Mesodermal cell (in vitro differentiated cells): Measurements from ENCODE around the gene BEX3.
A peak's percentile ranks its signal among the peaks of the same experiment; 100 is the strongest.
"Not testable (repeated sequence)": the region's sequence is repeated elsewhere in the genome, so short reads cannot be mapped to it uniquely, and the experiment has no call there.

Experiments used
- H3K27ac ChIP-seq: 2 replicates; pipeline ENCODE4 v1.7.0; 2013; ENCODE audit warnings: mild to moderate bottlenecking, low read depth, low read length, moderate library complexity; ENCODE audit not compliant: severe bottlenecking
- H3K36me3 ChIP-seq: 2 replicates; pipeline ENCODE4 v1.7.1; 2013; ENCODE audit warnings: mild to moderate bottlenecking, low read length, moderate library complexity; ENCODE audit not compliant: control insufficient read depth, insufficient read depth
- H3K4me1 ChIP-seq: one replicate; pipeline ENCODE4 v1.7.1; 2013; ENCODE audit warnings: mild to moderate bottlenecking, low read length; ENCODE audit not compliant: insufficient read depth, control insufficient read depth, poor library complexity, severe bottlenecking
- H3K4me3 ChIP-seq: 2 replicates; pipeline ENCODE4 v1.7.0; 2013; ENCODE audit warnings: low read length, control low read depth, mild to moderate bottlenecking; ENCODE audit not compliant: insufficient read depth, poor library complexity, severe bottlenecking; ENCODE audit errors: extremely low read depth
- H3K9me3 ChIP-seq: 2 replicates; pipeline ENCODE4 v1.7.1; 2013; ENCODE audit warnings: mild to moderate bottlenecking, low read length, moderate library complexity; ENCODE audit not compliant: control insufficient read depth
- WGBS, 2 experiments: methylation state at CpG; one replicate each; pipeline ENCODE4 v1.1.5; 2013; ENCODE audit warnings: missing lambda C conversion rate in 2 of 2; ENCODE audit not compliant: insufficient coverage in 2 of 2; 5-methylcytosine and 5-hydroxymethylcytosine counted together

Gene BEX3

GRCh38 chrX:103382877-103383276 is 6.5 kb downstream of the BEX3 start:
- H3K27ac ChIP-seq, result no peak overlapping the region
- peaks cover 4% of the 10 kb centered on the region for H3K4me1 ChIP-seq
- WGBS, 2 experiments, result 100% methylated on average over 1 of the region's 1 CpG; no CpG with 5 or more reads in 1 of the 2 experiments
- peaks cover 13% of the 10 kb centered on the region for H3K36me3 ChIP-seq
- no peaks in the 10 kb centered on the region for H3K9me3 ChIP-seq
- no peak overlapping the region for H3K4me3 ChIP-seq

GRCh38 chrX:103384672-103385071 is 8.3 kb downstream of the BEX3 start:
- peaks cover 4% of the 10 kb centered on the region for H3K4me1 ChIP-seq
- H3K4me3 ChIP-seq, result no peak overlapping the region
- peak overlapping the region; percentile 10 for H3K27ac ChIP-seq
- peaks cover 3% of the 10 kb centered on the region for H3K36me3 ChIP-seq
- H3K9me3 ChIP-seq, result no peaks in the 10 kb centered on the region
- WGBS, 2 experiments, result 89 to 92% methylated on average over 2 of the region's 2 CpGs

- H3K36me3 ChIP-seq, H3K27ac ChIP-seq, H3K4me3 ChIP-seq, H3K4me1 ChIP-seq, H3K9me3 ChIP-seq: not testable (repeated sequence)
- whole genome bisulfite sequencing, 2 experiments, result no CpG with 5 or more reads among the region's 5 CpGs
These were observed 9.0 kb downstream of the BEX3 start for GRCh38 chrX:103385283-103385830.

- no peaks in the 10 kb centered on the region for H3K36me3 ChIP-seq
- H3K9me3 ChIP-seq, result no peaks in the 10 kb centered on the region
- H3K27ac ChIP-seq, result no peak overlapping the region
- WGBS, 2 experiments, result no CpG with 5 or more reads among the region's 2 CpGs
- H3K4me1 ChIP-seq, result peaks cover 4% of the 10 kb centered on the region
- H3K4me3 ChIP-seq, result no peak overlapping the region
These were observed 10.0 kb downstream of the BEX3 start for GRCh38 chrX:103386332-103386731.

- H3K4me3 ChIP-seq, result no peak overlapping the region
These were observed 17.1 kb downstream of the BEX3 start for GRCh38 chrX:103393487-103393886.

GRCh38 chrX:103396186-103396585 is 19.8 kb downstream of the BEX3 start:
- no peaks in the 10 kb centered on the region for H3K36me3 ChIP-seq
- H3K4me3 ChIP-seq, result no peak overlapping the region
- peak overlapping the region; percentile 5 for H3K27ac ChIP-seq
- H3K4me1 ChIP-seq, result peaks cover 12% of the 10 kb centered on the region
- no CpG with 5 or more reads among the region's 5 CpGs for WGBS, 2 experiments
- no peaks in the 10 kb centered on the region for H3K9me3 ChIP-seq

More at GRCh38 chrX:103393487-103393886, 17.1 kb downstream of the BEX3 start:
- no peaks in the 10 kb centered on the region for H3K9me3 ChIP-seq
- no peaks in the 10 kb centered on the region for H3K36me3 ChIP-seq
- H3K4me1 ChIP-seq, result peaks cover 6% of the 10 kb centered on the region
- H3K27ac ChIP-seq, result no peak overlapping the region
- 83% methylated on average over 1 of the region's 3 CpGs; no CpG with 5 or more reads in 1 of the 2 experiments for WGBS, 2 experiments

GRCh38 chrX:103396660-103397059 is 20.3 kb downstream of the BEX3 start:
- no CpG with 5 or more reads among the region's 2 CpGs for WGBS, 2 experiments
- Histone ChIP-seq H3K9me3 (no peaks in the 10 kb centered on the region), H3K4me3 (no peak overlapping the region), H3K4me1 (peaks cover 12% of the 10 kb centered on the region), H3K27ac (peak overlapping the region; percentile 29), H3K36me3 (no peaks in the 10 kb centered on the region)

- Histone ChIP-seq H3K4me3 (no peak overlapping the region), H3K27ac (no peak overlapping the region)
- WGBS, 2 experiments, result 80% methylated on average over 1 of the region's 4 CpGs; no CpG with 5 or more reads in 1 of the 2 experiments
These were observed 21.4 kb downstream of the BEX3 start for GRCh38 chrX:103397707-103398106.

GRCh38 chrX:103398421-103398864 is 22.1 kb downstream of the BEX3 start:
- Histone ChIP-seq H3K4me1 (peaks cover 12% of the 10 kb centered on the region), H3K27ac (peak overlapping the region; percentile 52), H3K4me3 (no peak overlapping the region), H3K36me3 (no peaks in the 10 kb centered on the region), H3K9me3 (no peaks in the 10 kb centered on the region)
- WGBS, 2 experiments, result 13 to 40% methylated on average over 1 of the region's 1 CpG

More at GRCh38 chrX:103397707-103398106, 21.4 kb downstream of the BEX3 start:
- H3K4me1 ChIP-seq, result peaks cover 12% of the 10 kb centered on the region
- H3K36me3 ChIP-seq, result no peaks in the 10 kb centered on the region
- H3K9me3 ChIP-seq, result no peaks in the 10 kb centered on the region

- H3K9me3 ChIP-seq, result no peaks in the 10 kb centered on the region
- H3K4me1 ChIP-seq, result peaks cover 16% of the 10 kb centered on the region
- H3K36me3 ChIP-seq, result no peaks in the 10 kb centered on the region
- H3K4me3 ChIP-seq, result no peak overlapping the region
- H3K27ac ChIP-seq, result no peak overlapping the region
- no CpG with 5 or more reads among the region's 1 CpG for WGBS, 2 experiments
These were observed 23.4 kb downstream of the BEX3 start for GRCh38 chrX:103399744-103400143.

GRCh38 chrX:103400931-103401330 is 24.6 kb downstream of the BEX3 start:
- H3K36me3 ChIP-seq, result no peaks in the 10 kb centered on the region
- no peak overlapping the region for H3K4me3 ChIP-seq
- H3K9me3 ChIP-seq, result no peaks in the 10 kb centered on the region
- peaks cover 20% of the 10 kb centered on the region for H3K4me1 ChIP-seq
- WGBS, 2 experiments, result no CpG with 5 or more reads among the region's 1 CpG
- H3K27ac ChIP-seq, result no peak overlapping the region
